Hippocampal formation (tissue), 2 donors: ENCODE measurements around the gene ATXN1L.
"Not testable (repeated sequence)": the region's sequence is repeated elsewhere in the genome, so short reads cannot be mapped to it uniquely, and the experiment has no call there.

Source experiments
- DNase-seq, 2 donors: peaks; one replicate each; lab custom pipeline; 2025; lab: John Stamatoyannopoulos, UW

ATXN1L gene

GRCh38 chr16:71894229-71894920 lies 48.6 kb downstream of the ATXN1L start:
- DNase-seq = peak in 1 of 2 donors; percentile 46

GRCh38 chr16:71894921-71895678 lies 49.3 kb downstream of the ATXN1L start, which contains the start of gene IST1:
TSS of gene IST1 (plus strand) at chr16:71895531. CDS start at chr16:71915641, 20,110 bp downstream.
- DNase-seq = peak; percentile 96 to 98

- no peak for DNase-seq
These were observed 50.0 kb downstream of the ATXN1L start for GRCh38 chr16:71895679-71896365.

- DNase-seq = no peak
These were observed 51.1 kb downstream of the ATXN1L start for GRCh38 chr16:71896764-71897368.

- no peak for DNase-seq
These were observed 53.4 kb downstream of the ATXN1L start for GRCh38 chr16:71899171-71899570.

- DNase-seq = no peak
These were observed 57.0 kb downstream of the ATXN1L start for GRCh38 chr16:71902656-71903365.

- no peak for DNase-seq
These were observed 57.8 kb downstream of the ATXN1L start for GRCh38 chr16:71903608-71904007.

GRCh38 chr16:71904239-71904638 lies 58.5 kb downstream of the ATXN1L start:
- no peak for DNase-seq

GRCh38 chr16:71905765-71906164 lies 60.0 kb downstream of the ATXN1L start:
- DNase-seq = not testable (repeated sequence)
